ENCODE data around the gene B3GNT8. TPM values are rescaled to one million over a fixed set of nuclear protein-coding genes. Genes with fewer than 3 reads are reported as not detected.
A peak's percentile ranks its signal among the peaks of the same experiment; 100 is the strongest.

B3GNT8 gene
- total and polyA plus RNA-seq, 2 donors (not counting 1 experiment from before 2014, with no cell fraction given): 0.27 TPM; not detected in 1

- H2AFZ ChIP-seq (ENCODE audit: insufficient read depth, low read depth, low read length, poor library complexity, severe bottlenecking): no peak within 1 kb of the TSS
- POLR2A ChIA-PET: interaction anchor here (0.5 kb wide), 1 partner anchor 104 kb away, joined by 4 read pairs; no protein-coding TSS in a partner anchor
- WGBS (ENCODE audit: insufficient coverage): 86% methylated on average over 5 of the region's 7 CpGs
Measured at GRCh38 chr19:41442473-41443355, 15.5 kb upstream of the B3GNT8 start, which contains the start of gene ERICH4. ERICH4 (plus strand) TSS chr19:41443156; CDS start chr19:41443170, 14 bp downstream.

More at GRCh38 chr19:41442473-41443355, 15.5 kb upstream of the B3GNT8 start, which contains the start of gene ERICH4:
- no peak within 1 kb of the TSS for H3K4me2 ChIP-seq (replicated peaks; ENCODE audit: low read depth, low read length, poor library complexity, severe bottlenecking)
- Mint-ChIP-seq H3K27me3 (peaks cover 17% of the 10 kb centered on the region), H3K9me3 (ENCODE audit: insufficient read depth) (no peaks in the 10 kb centered on the region), H3K27ac (peak within 1 kb of the TSS; percentile 55), H3K4me3 (no peak within 1 kb of the TSS), H3K4me1 (peaks cover 11% of the 10 kb centered on the region)
- CTCF ChIA-PET: interaction anchor here (0.9 to 1.3 kb wide), 3 partner anchors 104 to 127 kb away, joined by 3 to 7 read pairs (median 3); no protein-coding TSS in a partner anchor
- H3K27ac ChIP-seq (ENCODE audit: low read length in 2 of 2): no peak within 1 kb of the TSS
- DNase-seq (no peak), ATAC-seq (ENCODE audit: low read depth) (no peak)
- H3K9ac ChIP-seq (ENCODE audit: low read length): no peak within 1 kb of the TSS
- H3K4me3 ChIP-seq (ENCODE audit: control extremely low read depth in 1 of 5, extremely low read depth in 1 of 5, insufficient read depth in 1 of 5, low read depth in 2 of 5, low read length in 4 of 5): no peak within 1 kb of the TSS
- H3K4me1 ChIP-seq (ENCODE audit: control insufficient read depth in 2 of 2, insufficient read depth in 2 of 2, low read length in 2 of 2): peaks cover 8 to 14% of the 10 kb centered on the region in 2 donors
- H3K9me3 ChIP-seq (ENCODE audit: control extremely low read depth in 1 of 3, control insufficient read depth in 2 of 3, insufficient read depth in 1 of 3, low read length in 2 of 3): no peaks in the 10 kb centered on the region
- peaks cover 12% of the 10 kb centered on the region for H3K79me2 ChIP-seq (ENCODE audit: control insufficient read depth, insufficient read depth, low read length)
- peaks cover 0 to 4% (median 0%) of the 10 kb centered on the region in 4 experiments for H3K27me3 ChIP-seq (replicated peaks in 1 of 4; ENCODE audit: control extremely low read depth in 1 of 4, control insufficient read depth in 3 of 4, insufficient read depth in 4 of 4, low read length in 3 of 4)
- intact Hi-C loops (cut with micrococcal nuclease): no loop called here
- TF ChIP-seq, protein P1, sequence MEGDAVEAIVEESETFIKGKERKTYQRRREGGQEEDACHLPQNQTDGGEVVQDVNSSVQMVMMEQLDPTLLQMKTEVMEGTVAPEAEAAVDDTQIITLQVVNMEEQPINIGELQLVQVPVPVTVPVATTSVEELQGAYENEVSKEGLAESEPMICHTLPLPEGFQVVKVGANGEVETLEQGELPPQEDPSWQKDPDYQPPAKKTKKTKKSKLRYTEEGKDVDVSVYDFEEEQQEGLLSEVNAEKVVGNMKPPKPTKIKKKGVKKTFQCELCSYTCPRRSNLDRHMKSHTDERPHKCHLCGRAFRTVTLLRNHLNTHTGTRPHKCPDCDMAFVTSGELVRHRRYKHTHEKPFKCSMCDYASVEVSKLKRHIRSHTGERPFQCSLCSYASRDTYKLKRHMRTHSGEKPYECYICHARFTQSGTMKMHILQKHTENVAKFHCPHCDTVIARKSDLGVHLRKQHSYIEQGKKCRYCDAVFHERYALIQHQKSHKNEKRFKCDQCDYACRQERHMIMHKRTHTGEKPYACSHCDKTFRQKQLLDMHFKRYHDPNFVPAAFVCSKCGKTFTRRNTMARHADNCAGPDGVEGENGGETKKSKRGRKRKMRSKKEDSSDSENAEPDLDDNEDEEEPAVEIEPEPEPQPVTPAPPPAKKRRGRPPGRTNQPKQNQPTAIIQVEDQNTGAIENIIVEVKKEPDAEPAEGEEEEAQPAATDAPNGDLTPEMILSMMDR (IDR thresholded peaks at IDR 0.05): no peak
- no peak for TF ChIP-seq EZH2 (IDR thresholded peaks at IDR 0.05; ENCODE audit: borderline replicate concordance, insufficient read depth, low read depth, low read length, poor library complexity, severe bottlenecking)
- H4K20me1 ChIP-seq (ENCODE audit: control insufficient read depth, insufficient read depth, low read length, poor library complexity, severe bottlenecking): no peaks in the 10 kb centered on the region
- peaks cover 0 to 5% of the 10 kb centered on the region in 2 experiments for H3K36me3 ChIP-seq (replicated peaks in 1 of 2; ENCODE audit: control extremely low read depth in 1 of 2, control insufficient read depth in 1 of 2, extremely low read depth in 1 of 2, insufficient read depth in 2 of 2, low read length in 1 of 2)
